NCI-H2107 treated with DMSO at 0.1 percent for 48 hours (cell line): ENCODE measurements around the gene CALR.
A peak's percentile ranks its signal among the peaks of the same experiment; 100 is the strongest.
"Not testable (repeated sequence)": the region's sequence is repeated elsewhere in the genome, so short reads cannot be mapped to it uniquely, and the experiment has no call there.

ENCODE experiments used
- DNase-seq: peaks from one replicate; lab custom pipeline; 2025; ENCODE audit not compliant: unreplicated experiment; lab: John Stamatoyannopoulos, UW

The CALR gene

DNA sequence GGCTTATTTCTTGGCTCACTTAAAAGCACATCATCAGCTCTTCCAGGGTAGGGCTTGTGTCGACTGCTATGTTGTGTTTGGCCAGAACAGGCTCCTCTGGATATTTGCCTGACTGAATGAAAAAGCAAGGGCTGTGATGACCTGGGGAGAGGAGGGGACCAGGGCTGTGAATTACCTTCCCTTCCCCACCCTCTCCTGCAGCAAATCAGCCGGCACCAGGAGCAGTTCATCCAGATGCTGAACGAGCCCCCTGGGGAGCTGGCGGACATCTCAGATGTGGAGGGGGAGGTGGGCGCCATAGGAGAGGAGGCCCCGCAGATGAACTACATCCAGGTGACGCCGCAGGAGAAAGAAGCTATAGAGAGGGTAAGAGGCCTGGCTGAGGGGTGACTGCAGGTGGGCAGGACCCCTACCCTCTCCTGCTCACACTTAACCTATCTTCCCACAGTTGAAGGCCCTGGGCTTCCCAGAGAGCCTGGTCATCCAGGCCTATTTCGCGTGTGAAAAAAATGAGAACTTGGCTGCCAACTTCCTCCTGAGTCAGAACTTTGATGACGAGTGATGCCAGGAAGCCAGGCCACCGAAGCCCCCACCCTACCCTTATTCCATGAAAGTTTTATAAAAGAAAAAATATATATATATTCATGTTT is 14.2 kb downstream of the CALR start:
- DNase-seq, result no peak

GRCh38 chr19:12953138-12953798 is 14.9 kb downstream of the CALR start:
- DNase-seq, result no peak

GRCh38 chr19:12953799-12954611 is 15.6 kb downstream of the CALR start:
- DNase-seq, result no peak

GRCh38 chr19:12954612-12954962 is 16.2 kb downstream of the CALR start:
- DNase-seq, result no peak

GRCh38 chr19:12955575-12955974 is 17.2 kb downstream of the CALR start:
- not testable (repeated sequence) for DNase-seq

DNA sequence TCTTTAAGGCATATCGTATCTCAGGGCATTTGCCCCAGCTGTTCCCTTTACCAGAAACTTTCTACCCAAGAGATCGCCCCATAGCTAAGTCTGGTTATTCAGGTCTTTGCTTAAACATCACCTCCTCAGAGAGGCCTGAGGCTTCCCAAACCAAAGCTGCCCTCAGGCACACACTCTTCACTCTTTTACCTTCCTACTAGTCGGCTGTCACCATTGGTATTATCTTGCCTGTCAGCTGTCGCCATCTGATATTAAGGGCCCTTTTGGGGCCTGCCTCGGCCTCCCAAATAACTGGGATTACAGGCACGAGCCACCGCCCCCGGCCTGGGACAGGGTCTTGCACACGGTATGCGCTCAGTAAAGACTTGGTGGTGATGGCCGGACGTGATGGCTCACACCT is 17.6 kb downstream of the CALR start:
- no peak for DNase-seq

- no peak for DNase-seq
Observed at GRCh38 chr19:12956446-12957388, 18.3 kb downstream of the CALR start, which contains the start of gene GADD45GIP1. Gene GADD45GIP1 (minus strand): TSS chr19:12957223. CDS start chr19:12957212, 11 bp downstream.

GRCh38 chr19:12957389-12957952 is 19.1 kb downstream of the CALR start:
- not testable (repeated sequence) for DNase-seq

- no peak for DNase-seq
Observed at GRCh38 chr19:12959481-12959880, 21.1 kb downstream of the CALR start.

- DNase-seq, result peak; percentile 68
Observed at GRCh38 chr19:12965017-12965811, 26.8 kb downstream of the CALR start.

- DNase-seq, result no peak
Observed at GRCh38 chr19:12965812-12966135, 27.4 kb downstream of the CALR start.

- DNase-seq, result no peak
Observed at GRCh38 chr19:12967907-12968306, 29.5 kb downstream of the CALR start.

DNA sequence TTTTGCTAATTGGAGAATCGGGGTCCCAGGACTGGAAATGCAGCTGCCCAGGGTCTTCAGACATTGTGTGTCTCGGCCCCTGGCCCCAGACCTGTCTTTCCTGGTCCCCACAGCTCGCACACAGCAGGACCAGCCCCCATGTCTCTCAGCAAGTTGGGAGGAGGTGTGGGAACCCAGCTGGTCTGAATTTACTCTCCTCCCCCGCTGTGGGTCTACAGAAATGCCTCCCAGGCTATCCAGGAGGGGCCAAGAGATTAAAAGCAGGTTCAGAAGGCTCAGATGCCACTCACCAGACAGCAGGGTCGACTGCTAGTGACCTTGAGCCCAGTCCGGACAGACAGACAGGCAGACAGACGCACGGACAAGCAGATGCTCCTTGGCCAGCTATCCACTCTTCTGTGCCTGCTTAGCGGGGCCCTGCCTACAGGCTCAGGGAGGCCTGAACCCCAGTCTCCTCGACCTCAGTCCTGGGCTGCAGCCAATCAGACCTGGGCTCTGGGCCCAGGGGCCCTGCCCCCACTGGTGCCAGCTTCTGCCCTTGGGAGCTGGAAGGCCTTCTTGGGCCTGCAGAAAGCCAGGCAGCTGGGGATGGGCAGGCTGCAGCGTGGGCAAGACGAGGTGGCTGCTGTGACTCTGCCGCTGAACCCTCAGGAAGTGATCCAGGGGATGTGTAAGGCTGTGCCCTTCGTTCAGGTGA is 31.0 kb downstream of the CALR start, which contains the start of gene DAND5:
Gene DAND5, plus strand, starts transcription at position 285 of the 697 bp plus-strand sequence. Its CDS starts 85 bp downstream, at position 370.
- DNase-seq, result no peak

- DNase-seq, result no peak
Observed at GRCh38 chr19:12970070-12970820, 31.8 kb downstream of the CALR start.

DNA sequence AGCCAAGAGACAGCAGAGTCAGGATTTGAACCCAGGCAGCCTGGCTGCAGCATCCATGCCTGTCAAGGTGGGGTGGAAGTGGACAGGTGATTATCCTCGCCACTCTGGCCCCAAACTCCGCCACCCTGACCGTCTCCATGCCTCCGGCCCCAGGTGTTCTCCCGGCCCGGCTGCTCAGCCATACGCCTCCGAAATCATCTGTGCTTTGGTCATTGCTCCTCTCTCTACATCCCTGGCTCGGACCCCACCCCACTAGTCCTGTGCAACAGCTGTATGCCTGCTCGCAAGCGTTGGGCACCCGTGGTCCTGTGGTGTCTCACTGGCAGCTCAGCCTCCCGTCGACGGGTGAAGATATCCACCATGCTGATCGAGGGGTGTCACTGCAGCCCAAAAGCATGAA is 34.8 kb downstream of the CALR start:
- no peak for DNase-seq

GRCh38 chr19:12974301-12975220 is 36.2 kb downstream of the CALR start:
- DNase-seq, result no peak

GRCh38 chr19:12975221-12975741 is 36.9 kb downstream of the CALR start:
- no peak for DNase-seq
